HG03575 (cell line): ENCODE measurements around the gene SHC1.

ENCODE experiments used
- ATAC-seq: cut with Tn5 transposase; IDR thresholded peaks from one replicate; pipeline ENCODE4 v1.9.1; 2021; ENCODE audit not compliant: unreplicated experiment, insufficient number of reproducible peaks, low FRiP score; ENCODE audit errors: extremely low read depth

The SHC1 gene

GRCh38 chr1:154970631-154971340 lies at the start of gene SHC1:
Gene SHC1, minus strand, starts transcription at chr1:154970747. Its CDS starts 221 bp downstream, at chr1:154970526.
- no peak for ATAC-seq

GRCh38 chr1:155019377-155020245 lies 49.1 kb upstream of the SHC1 start:
- no peak for ATAC-seq

- ATAC-seq = no peak
These were observed 48.2 kb upstream of the SHC1 start for GRCh38 chr1:155018617-155019348.

GRCh38 chr1:155017946-155018316 lies 47.4 kb upstream of the SHC1 start:
- no peak for ATAC-seq

GRCh38 chr1:155017041-155017945 lies 46.7 kb upstream of the SHC1 start:
- ATAC-seq = no peak

- no peak for ATAC-seq
These were observed 45.8 kb upstream of the SHC1 start for GRCh38 chr1:155016231-155016831.

GRCh38 chr1:155015527-155016230 lies 45.1 kb upstream of the SHC1 start:
- no peak for ATAC-seq

GRCh38 chr1:155014709-155015508 lies 44.4 kb upstream of the SHC1 start:
- no peak for ATAC-seq

- ATAC-seq = no peak
These were observed 43.1 kb upstream of the SHC1 start for GRCh38 chr1:155013632-155014031.

GRCh38 chr1:155012776-155013602 lies 42.4 kb upstream of the SHC1 start:
- ATAC-seq = no peak

GRCh38 chr1:155012026-155012546 lies 41.5 kb upstream of the SHC1 start:
- ATAC-seq = no peak

- no peak for ATAC-seq
These were observed 41.0 kb upstream of the SHC1 start for GRCh38 chr1:155011437-155012025.

GRCh38 chr1:155011004-155011416 lies 40.5 kb upstream of the SHC1 start:
- no peak for ATAC-seq

- ATAC-seq = no peak
These were observed 39.8 kb upstream of the SHC1 start for GRCh38 chr1:155010211-155010918.

GRCh38 chr1:155009742-155010141 lies 39.2 kb upstream of the SHC1 start:
- no peak for ATAC-seq
